ENCODE measurements around the gene SNRPA. TPM values are rescaled to one million over a fixed set of nuclear protein-coding genes. Genes with fewer than 3 reads are reported as not detected.
A peak's percentile ranks its signal among the peaks of the same experiment; 100 is the strongest.

SNRPA gene
- total and polyA plus RNA-seq, 2 of the 4 experiments (the other 2 are of a cell fraction): 30.3 to 81.3 TPM

GRCh38 chr19:40798683-40799557, 47.9 kb downstream of the SNRPA start, which contains the start of gene EGLN2:
TSS of gene EGLN2 (plus strand) at chr19:40799191. CDS start at chr19:40800573, 1,382 bp downstream.
- POLR2A ChIA-PET (ENCODE audit: unreplicated experiment): interaction anchor here (0.6 to 1.0 kb wide), 2 partner anchors 21 to 44 kb away, joined by 6 to 8 read pairs; partner anchors contain the start of gene RAB4B
- Histone ChIP-seq H3K4ac (ENCODE audit: low read depth, low read length) (peak within 1 kb of the TSS; percentile 63), H3K23ac (ENCODE audit: low read depth, low read length) (peak within 1 kb of the TSS; percentile 72), H4K20me1 (ENCODE audit: insufficient read depth, low read length) (peaks cover 42% of the 10 kb centered on the region), H3K27me3 (ENCODE audit: control insufficient read depth, insufficient read depth, low read length) (no peaks in the 10 kb centered on the region), H3K27ac (ENCODE audit: insufficient read depth, low read length) (peak within 1 kb of the TSS; percentile 95), H3K36me3 (ENCODE audit: control insufficient read depth, insufficient read depth, low read length) (peaks cover 30% of the 10 kb centered on the region), H2BK20ac (ENCODE audit: low read depth, low read length) (no peak within 1 kb of the TSS), H4K5ac (ENCODE audit: low read depth, low read length) (peak within 1 kb of the TSS; percentile 39), H3K18ac (ENCODE audit: low read depth, low read length) (peak within 1 kb of the TSS; percentile 81), H2BK15ac (ENCODE audit: low read depth, low read length) (peak within 1 kb of the TSS; percentile 30; the same call in 1 of the 3 replicates), H3K4me2 (ENCODE audit: low read depth, low read length) (peak within 1 kb of the TSS; percentile 85), H3K14ac (replicated peaks; ENCODE audit: low read depth, low read length) (peak within 1 kb of the TSS; percentile 89), H2AK9ac (replicated peaks; ENCODE audit: low read depth, low read length, poor library complexity) (peak within 1 kb of the TSS; percentile 99), H3K9me3 (ENCODE audit: control insufficient read depth, insufficient read depth, low read length) (no peaks in the 10 kb centered on the region), H2AK5ac (ENCODE audit: low read depth, low read length) (peak within 1 kb of the TSS; percentile 75), H4K8ac (ENCODE audit: low read depth in 2 of 2, low read length in 2 of 2) (peak within 1 kb of the TSS; percentile 67 to 71), H3K9me1 (ENCODE audit: insufficient read depth, low read length) (peaks cover 27% of the 10 kb centered on the region), H3K79me1 (ENCODE audit: low read depth in 1 of 2, low read length in 2 of 2) (peaks cover 4 to 51% of the 10 kb centered on the region in 2 experiments; a peak in 3 of 4 replicates), H2BK120ac (ENCODE audit: low read depth, low read length) (peak within 1 kb of the TSS; percentile 27), H3K4me3 (ENCODE audit: insufficient read depth, low read depth, low read length) (peak within 1 kb of the TSS; percentile 96), H3K4me1 (ENCODE audit: control insufficient read depth, insufficient read depth, low read length) (peaks cover 30% of the 10 kb centered on the region), H2BK5ac (ENCODE audit: low read depth, low read length, poor library complexity, severe bottlenecking) (peak within 1 kb of the TSS; percentile 82), H4K91ac (ENCODE audit: insufficient read depth, low read depth, low read length) (peak within 1 kb of the TSS; percentile 50), H2AFZ (replicated peaks; ENCODE audit: low read length, poor library complexity) (peak within 1 kb of the TSS; percentile 88), H3K9ac (ENCODE audit: low read depth, low read length) (peak within 1 kb of the TSS; percentile 96), H3K56ac (ENCODE audit: extremely low read depth, insufficient read depth, low read length) (peak within 1 kb of the TSS; percentile 78)
- dilution Hi-C loops (cut with HindIII; ENCODE audit: low sequenced_read_pairs, unreplicated experiment): no loop called here
- peak; percentile 99 for DNase-seq
- in situ Hi-C loops (cut with MboI; ENCODE audit: low sequenced_read_pairs): no loop called here
- no TSS peak for BruUV-seq (replicated peaks)
- 0% methylated on average over 17 of the region's 110 CpGs; no CpG with 5 or more reads in 1 of the 2 experiments for WGBS, 2 experiments (ENCODE audit: extremely low coverage in 2 of 2, insufficient read length in 1 of 2)
- peak; percentile 95 for ATAC-seq (ENCODE audit: low read depth)
- CTCF ChIA-PET: interaction anchor here (0.5 to 1.1 kb wide), 6 partner anchors 8 to 788 kb away, joined by 3 to 4 read pairs (median 3); partner anchors contain the start of genes ACTMAP, B9D2 and SNRPA
- intact Hi-C loops (cut with micrococcal nuclease): loop anchor here (5.0 kb wide), 2 partner anchors 47 to 82 kb away; partner anchors contain the start of genes ACTMAP, COQ8B, ITPKC and SNRPA
- TF ChIP-seq CEBPB (IDR thresholded peaks at IDR 0.05; ENCODE audit: low read depth, low read length): no peak
- TF ChIP-seq MAZ (IDR thresholded peaks at IDR 0.05; ENCODE audit: borderline replicate concordance, low read depth, low read length): peak; percentile 99
- no peak for TF ChIP-seq SMC3 (IDR thresholded peaks at IDR 0.05; ENCODE audit: low read depth, low read length)
- TF ChIP-seq POLR2A (IDR thresholded peaks at IDR 0.05; ENCODE audit: low read depth, low read length): peak; percentile 67
- TF ChIP-seq MXI1 (IDR thresholded peaks at IDR 0.05; ENCODE audit: borderline replicate concordance, low read depth, low read length): peak; percentile 76
- 0 out of 2 replicates have a peak, but pooled peaks have one; percentile 65 for TF ChIP-seq CHD1 (IDR thresholded peaks at IDR 0.05; ENCODE audit: low read depth, low read length)
- no peak for TF ChIP-seq ELK1 (IDR thresholded peaks at IDR 0.05; ENCODE audit: borderline replicate concordance, low read depth, low read length)
- no peak for TF ChIP-seq CTCF (conservative IDR thresholded peaks at IDR 0.05; ENCODE audit: low read depth, low read length)
- no peak for TF ChIP-seq NFE2L2 (IDR thresholded peaks at IDR 0.05; ENCODE audit: low read depth, low read length)
- TF ChIP-seq MAFK (IDR thresholded peaks at IDR 0.05; ENCODE audit: low read depth, low read length): no peak
- TF ChIP-seq RFX5 (IDR thresholded peaks at IDR 0.05; ENCODE audit: low read depth, low read length): no peak
- no peak for TF ChIP-seq RAD21 (IDR thresholded peaks at IDR 0.05; ENCODE audit: low read length)
- peak; percentile 95 for TF ChIP-seq USF2 (IDR thresholded peaks at IDR 0.05; ENCODE audit: low read depth, low read length)
